HG03460 (cell line): Measurements from ENCODE around the gene ACOT11.

Experiments
- ATAC-seq: cut with Tn5 transposase; IDR thresholded peaks from one replicate; pipeline ENCODE4 v1.9.1; 2021; ENCODE audit not compliant: unreplicated experiment

ACOT11 gene

DNA sequence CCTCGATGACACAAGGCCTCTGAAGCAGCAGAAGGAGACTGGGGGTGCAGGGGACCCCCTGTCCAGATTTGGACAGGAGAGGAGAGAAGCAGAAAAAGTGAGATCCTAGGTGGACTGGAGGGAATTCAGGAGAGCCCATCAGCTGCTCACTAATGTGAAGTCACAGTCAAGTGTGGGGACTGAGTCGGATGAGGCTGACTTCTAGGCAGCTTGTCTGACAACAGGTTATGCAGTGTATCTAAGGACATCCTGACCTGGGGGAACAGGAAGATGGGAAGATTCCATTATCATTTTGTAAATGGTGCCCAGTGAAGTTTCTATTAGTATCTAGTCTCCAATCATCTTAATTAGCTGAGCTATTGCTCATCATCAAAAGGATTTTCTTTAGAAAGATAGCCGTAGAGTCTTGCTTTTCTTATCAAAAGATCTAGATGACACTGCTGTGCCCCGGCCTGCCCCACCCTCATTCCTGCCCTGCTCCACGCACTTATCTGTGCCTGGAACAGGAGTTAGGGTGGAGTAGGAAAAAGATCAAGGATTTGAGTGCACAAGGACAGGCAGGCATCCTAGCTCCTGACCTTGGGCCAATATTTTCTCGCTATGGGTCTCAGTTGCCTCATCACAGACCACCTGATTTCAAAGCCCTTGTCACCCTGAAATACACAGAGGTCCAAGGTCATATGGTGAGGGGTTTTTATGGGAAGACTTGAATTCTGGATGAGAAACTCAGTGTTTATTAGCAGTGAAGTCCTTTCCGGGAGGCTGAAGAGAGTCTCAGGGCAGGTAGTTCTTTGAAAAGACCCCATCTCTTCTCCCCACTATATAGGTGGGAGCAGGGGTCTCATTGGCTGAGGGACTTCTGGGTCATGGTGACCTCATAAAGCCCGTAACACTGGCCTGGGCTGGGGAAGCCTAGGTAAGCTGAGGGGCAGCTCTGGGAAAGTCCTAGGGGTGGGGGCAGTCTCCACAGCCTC, 93.1 kb downstream of the ACOT11 start, which contains the start of gene MROH7:
Gene MROH7 (plus strand): TSS at position 924 of the 974 bp plus-strand sequence. CDS start 11,141 bp downstream, outside the sequence.
- no peak for ATAC-seq

- no peak for ATAC-seq
These were observed 95.7 kb downstream of the ACOT11 start for GRCh38 chr1:54643736-54644135.

GRCh38 chr1:54645806-54646676, 98.0 kb downstream of the ACOT11 start:
- ATAC-seq, result no peak

- no peak for ATAC-seq
These were observed 101.3 kb downstream of the ACOT11 start for GRCh38 chr1:54649130-54649898.

GRCh38 chr1:54649921-54650320, 101.9 kb downstream of the ACOT11 start:
- ATAC-seq, result no peak

- no peak for ATAC-seq
These were observed 102.4 kb downstream of the ACOT11 start for GRCh38 chr1:54650417-54650816.

DNA sequence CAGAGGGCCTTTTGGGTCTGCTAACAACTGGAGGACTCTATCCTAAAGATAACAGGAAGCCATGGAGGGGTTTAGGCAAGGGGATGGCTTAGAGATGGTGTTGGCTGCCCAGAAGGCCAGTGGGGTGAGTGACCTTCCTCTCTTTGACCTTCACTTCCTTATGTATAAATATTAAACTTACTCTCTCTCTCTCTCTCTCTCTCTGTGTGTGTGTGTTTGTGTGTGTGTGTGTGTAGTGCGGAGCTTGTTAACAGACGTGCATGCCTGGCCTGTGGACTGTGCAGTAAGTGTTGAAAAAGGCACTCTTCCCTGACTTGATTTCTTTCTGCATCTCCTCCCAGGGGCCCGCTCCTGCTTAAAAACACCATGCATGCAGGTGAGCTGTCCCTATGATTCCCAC, 103.6 kb downstream of the ACOT11 start:
- ATAC-seq, result no peak

GRCh38 chr1:54652168-54652567, 104.1 kb downstream of the ACOT11 start:
- no peak for ATAC-seq

GRCh38 chr1:54653036-54653435, 105.0 kb downstream of the ACOT11 start:
- ATAC-seq, result no peak

DNA sequence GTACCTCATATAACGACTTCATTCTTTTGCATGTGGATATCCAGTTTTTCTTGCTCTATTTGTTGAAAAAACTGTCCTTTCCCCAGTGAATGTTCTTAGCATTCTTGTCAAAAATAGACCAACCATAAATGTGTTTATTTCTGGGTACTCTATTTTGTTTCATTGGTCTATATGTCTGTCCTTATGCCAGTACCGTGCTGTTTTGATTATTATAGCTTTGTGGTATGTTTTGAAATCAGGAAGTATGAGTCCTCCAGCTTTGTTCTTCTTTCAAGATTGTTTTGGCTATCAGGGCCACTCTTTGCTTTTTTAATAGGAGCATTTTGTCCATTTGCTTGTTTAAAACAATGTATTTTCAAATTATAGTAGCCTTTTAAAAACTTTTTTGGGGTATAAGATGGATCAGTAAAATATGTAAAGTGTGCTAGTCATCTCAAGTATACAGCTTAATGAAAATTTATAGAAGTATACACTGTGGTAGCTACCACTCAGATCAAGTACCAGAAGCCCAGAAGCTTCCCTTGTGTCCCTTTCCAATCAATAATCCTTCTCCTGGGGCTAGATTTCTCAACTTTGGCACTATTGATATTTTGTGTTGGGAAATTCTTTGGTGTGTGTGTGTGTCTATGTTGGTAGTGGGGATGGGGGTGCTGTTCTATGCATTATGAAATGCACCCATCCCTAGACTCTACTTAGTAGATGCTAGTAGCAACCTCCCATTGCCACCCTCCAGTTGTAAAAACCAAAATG, 110.3 kb downstream of the ACOT11 start:
- ATAC-seq, result no peak
